ENCODE results near the gene SMG6. TPM values are rescaled to one million over a fixed set of nuclear protein-coding genes. Genes with fewer than 3 reads are reported as not detected.
A peak's percentile ranks its signal among the peaks of the same experiment; 100 is the strongest.

The SMG6 gene
- total and polyA plus RNA-seq, 8 donors = 17.0 to 102 (median 24.4) TPM

DNA sequence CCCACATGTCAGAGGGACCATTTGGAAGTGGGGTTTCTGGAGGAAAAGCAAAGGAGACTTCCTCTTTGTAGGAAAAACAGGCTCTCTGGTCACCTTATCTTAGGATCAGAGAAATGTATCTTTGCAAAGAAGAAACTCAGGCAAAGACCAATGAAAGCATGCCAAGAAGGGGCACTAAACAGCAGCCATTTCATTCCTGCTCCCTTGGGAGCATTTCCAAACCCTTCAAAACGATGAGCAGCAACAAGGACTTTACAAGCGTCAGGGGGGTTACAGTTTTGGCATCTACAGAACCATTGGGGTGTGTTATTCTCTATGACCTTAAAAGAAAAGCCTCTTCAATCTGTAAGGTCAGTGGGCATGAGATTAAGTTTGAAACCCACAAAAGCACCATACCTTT, 122.8 kb downstream of the SMG6 start:
- Histone ChIP-seq H3K4me1 (peaks cover 57 to 76% (median 69%) of the 10 kb centered on the region in 4 donors), H3K27ac (peak overlapping the region in 4 of 5 donors; percentile 77 to 91 (median 88)), H3K4me3 (no peak overlapping the region), H3K9me3 (no peaks in the 10 kb centered on the region), H3K36me3 (peaks cover 0 to 41% (median 24%) of the 10 kb centered on the region in 4 donors), H3K27me3 (no peaks in the 10 kb centered on the region)
- 66 to 80% (median 72%) methylated on average over 2 of the region's 2 CpGs for WGBS, 5 donors
- intact Hi-C loops (cut with DNase I; ENCODE audit: low total_unique reads) = no loop called here
- no peak for TF ChIP-seq POLR2A (IDR thresholded peaks at IDR 0.05)
- no peak for TF ChIP-seq EP300 (IDR thresholded peaks at IDR 0.05)
- TF ChIP-seq, protein P1, sequence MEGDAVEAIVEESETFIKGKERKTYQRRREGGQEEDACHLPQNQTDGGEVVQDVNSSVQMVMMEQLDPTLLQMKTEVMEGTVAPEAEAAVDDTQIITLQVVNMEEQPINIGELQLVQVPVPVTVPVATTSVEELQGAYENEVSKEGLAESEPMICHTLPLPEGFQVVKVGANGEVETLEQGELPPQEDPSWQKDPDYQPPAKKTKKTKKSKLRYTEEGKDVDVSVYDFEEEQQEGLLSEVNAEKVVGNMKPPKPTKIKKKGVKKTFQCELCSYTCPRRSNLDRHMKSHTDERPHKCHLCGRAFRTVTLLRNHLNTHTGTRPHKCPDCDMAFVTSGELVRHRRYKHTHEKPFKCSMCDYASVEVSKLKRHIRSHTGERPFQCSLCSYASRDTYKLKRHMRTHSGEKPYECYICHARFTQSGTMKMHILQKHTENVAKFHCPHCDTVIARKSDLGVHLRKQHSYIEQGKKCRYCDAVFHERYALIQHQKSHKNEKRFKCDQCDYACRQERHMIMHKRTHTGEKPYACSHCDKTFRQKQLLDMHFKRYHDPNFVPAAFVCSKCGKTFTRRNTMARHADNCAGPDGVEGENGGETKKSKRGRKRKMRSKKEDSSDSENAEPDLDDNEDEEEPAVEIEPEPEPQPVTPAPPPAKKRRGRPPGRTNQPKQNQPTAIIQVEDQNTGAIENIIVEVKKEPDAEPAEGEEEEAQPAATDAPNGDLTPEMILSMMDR (IDR thresholded peaks at IDR 0.05) = no peak
- no peak for TF ChIP-seq POLR2AphosphoS5 (IDR thresholded peaks at IDR 0.05)
- no peak for DNase-seq

DNA sequence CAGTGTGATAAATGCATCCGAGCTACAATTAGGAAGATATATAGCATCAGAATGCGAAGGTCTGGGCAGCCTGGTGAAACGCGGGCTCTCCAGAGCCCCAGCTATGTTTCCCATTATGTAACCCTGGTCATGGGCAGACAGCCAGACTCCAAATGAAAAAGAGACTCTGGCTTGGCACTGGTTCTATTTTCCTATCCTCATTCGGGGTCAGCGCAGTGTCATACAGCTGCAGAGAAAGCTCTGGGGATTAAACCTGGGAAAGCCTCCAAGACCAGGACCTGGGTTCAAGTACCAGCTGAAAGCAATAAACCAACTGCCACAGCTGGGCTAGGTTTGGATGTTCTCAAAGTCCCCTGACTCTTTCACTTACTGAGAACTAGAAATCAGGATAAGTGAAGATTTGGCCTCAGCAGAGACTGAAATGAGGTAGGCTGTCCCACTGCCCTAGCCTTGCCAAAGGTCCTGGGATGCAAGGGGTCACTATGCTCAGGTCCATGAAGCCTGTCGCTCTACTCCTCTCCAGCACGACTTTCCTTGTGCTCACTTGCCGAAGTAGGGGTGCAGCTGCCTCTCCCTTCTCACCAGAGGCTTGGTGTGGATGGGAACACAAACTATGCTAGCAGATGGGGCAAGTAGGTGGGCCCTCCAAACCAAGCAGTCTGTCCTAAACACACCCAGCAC, 123.8 kb downstream of the SMG6 start:
- Histone ChIP-seq H3K4me3 (no peak overlapping the region), H3K9me3 (no peaks in the 10 kb centered on the region), H3K27ac (peak overlapping the region; percentile 31 to 91 (median 87)), H3K4me1 (peaks cover 66 to 86% (median 79%) of the 10 kb centered on the region in 4 donors), H3K27me3 (no peaks in the 10 kb centered on the region), H3K36me3 (peaks cover 0 to 31% (median 16%) of the 10 kb centered on the region in 4 donors)
- 25 to 42% (median 38%) methylated on average over 8 to 9 of the region's 9 CpGs for WGBS, 5 donors
- TF ChIP-seq POLR2AphosphoS5 (IDR thresholded peaks at IDR 0.05) (peak; percentile 46 to 82 (median 64)), EP300 (IDR thresholded peaks at IDR 0.05) (peak; percentile 55), POLR2A (IDR thresholded peaks at IDR 0.05) (no peak)
- TF ChIP-seq, protein P1 (IDR thresholded peaks at IDR 0.05) = no peak
- intact Hi-C loops (cut with DNase I; ENCODE audit: low total_unique reads) = no loop called here
- peak; percentile 71 to 95 for DNase-seq

GRCh38 chr17:2178798-2179501, 124.6 kb downstream of the SMG6 start:
- Histone ChIP-seq H3K4me3 (no peak overlapping the region), H3K4me1 (peaks cover 72 to 94% (median 87%) of the 10 kb centered on the region in 4 donors), H3K36me3 (peaks cover 0 to 31% (median 16%) of the 10 kb centered on the region in 4 donors), H3K27ac (peak overlapping the region; percentile 22 to 91 (median 87)), H3K27me3 (no peaks in the 10 kb centered on the region), H3K9me3 (no peaks in the 10 kb centered on the region)
- no peak for TF ChIP-seq EP300 (IDR thresholded peaks at IDR 0.05)
- TF ChIP-seq POLR2A (IDR thresholded peaks at IDR 0.05) = no peak
- WGBS, 5 donors = 61 to 79% (median 75%) methylated on average over 10 to 15 of the region's 15 CpGs
- peak in 1 of 2 donors; percentile 45 for DNase-seq
- intact Hi-C loops (cut with DNase I; ENCODE audit: low total_unique reads) = no loop called here

- 37 to 47% (median 42%) methylated on average over 4 of the region's 4 CpGs for WGBS, 5 donors
- intact Hi-C loops (cut with DNase I; ENCODE audit: low total_unique reads) = no loop called here
- Histone ChIP-seq H3K4me3 (no peak overlapping the region), H3K36me3 (peaks cover 0 to 20% (median 8%) of the 10 kb centered on the region in 4 donors), H3K9me3 (no peaks in the 10 kb centered on the region), H3K27ac (peak overlapping the region; percentile 5 to 91 (median 87)), H3K4me1 (peaks cover 89 to 100% (median 96%) of the 10 kb centered on the region in 4 donors), H3K27me3 (no peaks in the 10 kb centered on the region)
- TF ChIP-seq POLR2AphosphoS5 (IDR thresholded peaks at IDR 0.05) (peak in 1 of 3 donors; percentile 37), EP300 (IDR thresholded peaks at IDR 0.05) (no peak), POLR2A (IDR thresholded peaks at IDR 0.05) (no peak)
- TF ChIP-seq, protein P1 (IDR thresholded peaks at IDR 0.05) = no peak
- DNase-seq = peak in 1 of 2 donors; percentile 68
Measured at GRCh38 chr17:2177235-2177811, 126.3 kb downstream of the SMG6 start.
